Dermis blood vessel endothelial cell (primary cell): Measurements from ENCODE around the gene CYP20A1. TPM values are rescaled to one million over a fixed set of nuclear protein-coding genes. Genes with fewer than 3 reads are reported as not detected.
"Not testable (repeated sequence)": the region's sequence is repeated elsewhere in the genome, so short reads cannot be mapped to it uniquely, and the experiment has no call there.

Experiments
- DNase-seq: peaks from one replicate; pipeline ENCODE4 v3.0.0; 2010
- total RNA-seq: library from RNA; depleted of rRNA; stranded (reverse); fragments of >200 nt; gene quantifications from 2 replicates; pipeline ENCODE4 v1.2.3, GENCODE V29; 2014

CYP20A1 gene, protein sequence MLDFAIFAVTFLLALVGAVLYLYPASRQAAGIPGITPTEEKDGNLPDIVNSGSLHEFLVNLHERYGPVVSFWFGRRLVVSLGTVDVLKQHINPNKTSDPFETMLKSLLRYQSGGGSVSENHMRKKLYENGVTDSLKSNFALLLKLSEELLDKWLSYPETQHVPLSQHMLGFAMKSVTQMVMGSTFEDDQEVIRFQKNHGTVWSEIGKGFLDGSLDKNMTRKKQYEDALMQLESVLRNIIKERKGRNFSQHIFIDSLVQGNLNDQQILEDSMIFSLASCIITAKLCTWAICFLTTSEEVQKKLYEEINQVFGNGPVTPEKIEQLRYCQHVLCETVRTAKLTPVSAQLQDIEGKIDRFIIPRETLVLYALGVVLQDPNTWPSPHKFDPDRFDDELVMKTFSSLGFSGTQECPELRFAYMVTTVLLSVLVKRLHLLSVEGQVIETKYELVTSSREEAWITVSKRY
- total RNA-seq, result 45.8 and 47.6 TPM in 2 replicates

- peak; percentile 97 for DNase-seq
These were observed at the start of gene CYP20A1 for GRCh38 chr2:203238704-203239526. TSS of gene CYP20A1 (plus strand) at chr2:203239018. CDS start at chr2:203239063, 45 bp downstream.

GRCh38 chr2:203190547-203190946 lies 48.3 kb upstream of the CYP20A1 start:
- DNase-seq, result not testable (repeated sequence)

- DNase-seq, result not testable (repeated sequence)
These were observed 47.8 kb upstream of the CYP20A1 start for GRCh38 chr2:203191026-203191425.

DNA sequence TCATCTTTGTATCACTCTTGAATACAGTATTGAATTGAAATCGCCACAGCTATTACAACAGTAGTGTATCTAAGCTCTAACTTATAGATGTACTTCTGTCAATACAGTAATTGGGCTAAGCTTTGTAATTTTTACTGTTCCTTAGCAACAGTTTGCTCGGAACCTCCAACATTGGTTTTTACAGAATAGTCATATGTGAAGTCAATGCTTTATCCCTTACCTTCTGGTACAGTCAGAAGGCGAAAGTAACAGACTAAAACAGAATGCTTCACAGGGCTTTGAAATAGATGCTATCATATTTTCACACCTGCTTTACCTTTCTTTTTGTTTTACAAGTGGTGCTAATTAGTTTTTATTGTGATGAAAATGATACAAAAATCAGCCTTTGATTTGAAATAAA lies 46.9 kb upstream of the CYP20A1 start:
- no peak for DNase-seq

GRCh38 chr2:203195331-203196036 lies 43.3 kb upstream of the CYP20A1 start:
- DNase-seq, result peak; percentile 39

DNA sequence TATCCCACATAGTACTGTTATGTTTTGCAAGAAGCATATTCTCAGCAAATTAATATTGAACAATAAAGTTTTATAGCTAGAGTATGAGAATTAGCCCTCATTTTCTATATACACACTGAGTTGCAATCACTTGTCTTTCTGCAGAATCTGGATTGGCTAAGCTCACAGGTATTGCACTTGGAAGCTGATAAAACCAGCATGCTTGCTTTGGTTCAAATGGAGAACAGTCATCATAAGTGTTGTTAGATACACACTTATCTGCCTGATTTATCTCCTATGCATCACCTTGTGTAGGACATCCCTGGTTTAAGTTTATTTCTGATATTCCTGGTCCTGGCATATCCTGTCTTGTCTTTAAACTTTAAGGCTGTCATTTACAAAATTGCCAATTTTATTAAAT lies 38.0 kb upstream of the CYP20A1 start:
- DNase-seq, result no peak

- DNase-seq, result no peak
These were observed 37.4 kb upstream of the CYP20A1 start for GRCh38 chr2:203201426-203201825.

DNA sequence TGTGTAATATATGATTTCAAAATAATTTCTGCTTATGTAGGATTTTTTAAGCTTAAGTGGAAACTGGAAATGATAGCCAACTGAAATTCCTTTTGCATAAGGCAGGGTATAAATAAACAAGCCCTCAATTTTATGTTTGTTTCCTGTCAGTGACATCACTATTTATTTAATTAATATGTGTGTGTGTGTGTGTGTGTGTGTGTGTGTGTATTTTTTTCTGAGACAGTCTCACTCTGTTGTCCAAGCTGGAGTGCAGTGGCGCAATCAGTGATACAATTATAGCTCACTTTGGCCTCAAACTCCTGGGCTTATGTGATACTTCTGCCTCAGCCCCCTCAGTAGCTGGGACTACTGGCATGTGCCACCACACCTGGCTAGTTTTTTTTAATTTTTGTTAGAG lies 29.3 kb upstream of the CYP20A1 start:
- DNase-seq, result no peak

- DNase-seq, result peak; percentile 58
These were observed 13.3 kb upstream of the CYP20A1 start for GRCh38 chr2:203225423-203226039.

- not testable (repeated sequence) for DNase-seq
These were observed 9.1 kb upstream of the CYP20A1 start for GRCh38 chr2:203229674-203230073.

DNA sequence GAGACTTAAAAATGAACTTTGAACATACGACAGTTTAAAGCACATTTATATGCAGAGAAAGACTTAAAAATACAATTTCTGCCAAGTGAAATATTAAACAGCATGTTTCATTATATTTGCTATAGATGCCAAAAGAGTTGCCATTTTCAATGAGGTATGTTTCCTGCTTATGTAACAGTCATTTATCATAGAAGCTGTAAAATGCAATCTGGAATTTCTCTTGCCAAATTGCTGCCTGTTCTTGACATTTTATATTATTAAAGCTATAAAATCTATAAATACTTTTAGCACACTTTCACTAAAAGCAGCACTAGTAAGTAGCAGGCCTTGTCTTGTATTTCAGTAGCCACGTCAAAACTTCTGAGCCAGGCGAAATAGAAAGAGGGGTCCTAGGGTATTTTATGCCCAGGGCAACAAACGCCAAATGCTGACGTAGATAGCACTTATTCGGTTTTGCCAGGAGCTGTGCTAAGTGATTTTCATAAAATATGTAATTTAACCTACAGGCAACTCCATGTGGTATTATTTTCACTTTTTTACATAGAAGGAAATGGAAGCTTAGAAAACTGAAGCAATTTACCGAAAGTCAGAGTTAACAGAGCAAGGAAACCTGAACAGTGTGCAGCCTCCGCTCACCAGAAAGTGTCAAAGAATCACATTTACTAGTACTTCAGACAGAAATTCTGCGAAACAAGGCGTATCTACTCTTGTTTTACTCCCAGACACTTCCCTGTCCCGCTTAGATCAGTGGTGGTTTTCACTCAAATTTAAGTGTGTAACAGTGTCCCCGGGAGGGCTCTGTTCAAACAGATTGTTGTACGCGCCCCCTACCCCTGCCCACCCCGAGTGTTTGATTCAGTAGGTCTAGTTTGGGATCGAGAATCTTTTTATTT lies 1.2 kb upstream of the CYP20A1 start:
- DNase-seq, result no peak

GRCh38 chr2:203238292-203238703 lies 520 bp upstream of the CYP20A1 start:
- no peak for DNase-seq

DNA sequence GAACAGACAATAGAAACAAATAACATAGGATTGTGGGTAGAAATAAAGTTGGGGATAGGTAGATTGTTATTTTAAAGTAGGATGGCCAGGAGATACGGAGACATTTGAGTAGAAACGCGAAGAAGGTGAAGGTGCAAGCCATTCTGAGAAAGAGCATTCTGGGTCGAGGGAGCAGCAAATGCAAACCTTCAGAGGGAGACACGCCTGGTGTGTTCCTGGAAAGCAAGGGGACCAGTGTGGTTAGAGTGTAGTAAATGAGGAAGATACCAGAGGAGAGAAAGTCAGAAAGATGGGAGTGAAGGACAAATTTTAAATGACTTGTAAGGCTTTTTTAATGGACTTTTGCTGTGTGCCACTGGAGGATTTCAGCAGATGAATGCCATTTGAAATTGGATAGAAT lies 1.7 kb downstream of the CYP20A1 start:
- DNase-seq, result no peak

DNA sequence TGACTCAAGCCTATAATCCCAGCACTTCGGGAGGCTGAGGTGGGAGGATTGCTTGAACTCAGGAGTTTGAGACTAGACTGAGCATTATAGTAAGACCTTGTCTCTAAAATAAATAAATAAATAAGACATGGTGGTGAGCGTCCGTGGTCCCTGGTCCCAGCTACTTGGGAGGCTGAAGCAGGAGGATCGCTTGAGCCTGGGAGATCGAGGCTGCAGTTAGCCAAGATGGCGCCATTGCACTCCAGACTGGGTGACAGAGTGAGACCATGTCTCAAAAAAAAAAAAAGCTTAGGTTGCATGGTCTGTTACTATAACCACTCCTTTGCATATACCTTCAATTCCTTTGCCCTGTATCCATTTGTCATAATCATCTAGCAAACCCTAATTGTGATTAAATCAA lies 3.7 kb downstream of the CYP20A1 start:
- DNase-seq, result no peak

DNA sequence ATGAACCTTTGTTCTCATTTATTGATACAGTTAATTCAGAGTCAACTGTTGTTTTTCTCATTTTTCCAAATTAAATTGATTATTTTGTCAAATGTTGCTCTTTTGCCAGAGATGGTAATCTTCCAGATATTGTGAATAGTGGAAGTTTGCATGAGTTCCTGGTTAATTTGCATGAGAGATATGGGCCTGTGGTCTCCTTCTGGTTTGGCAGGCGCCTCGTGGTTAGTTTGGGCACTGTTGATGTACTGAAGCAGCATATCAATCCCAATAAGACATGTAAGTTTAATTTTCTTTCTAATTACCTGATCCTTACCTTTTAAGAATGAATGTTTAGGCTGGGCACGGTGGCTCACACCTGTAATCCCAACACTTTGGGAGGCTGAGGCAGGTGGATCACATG lies 7.8 kb downstream of the CYP20A1 start:
- no peak for DNase-seq

GRCh38 chr2:203252818-203253217 lies 14.0 kb downstream of the CYP20A1 start:
- no peak for DNase-seq

GRCh38 chr2:203253422-203254095 lies 14.7 kb downstream of the CYP20A1 start:
- DNase-seq, result not testable (repeated sequence)

- DNase-seq, result no peak
These were observed 22.7 kb downstream of the CYP20A1 start for GRCh38 chr2:203261326-203262159.

DNA sequence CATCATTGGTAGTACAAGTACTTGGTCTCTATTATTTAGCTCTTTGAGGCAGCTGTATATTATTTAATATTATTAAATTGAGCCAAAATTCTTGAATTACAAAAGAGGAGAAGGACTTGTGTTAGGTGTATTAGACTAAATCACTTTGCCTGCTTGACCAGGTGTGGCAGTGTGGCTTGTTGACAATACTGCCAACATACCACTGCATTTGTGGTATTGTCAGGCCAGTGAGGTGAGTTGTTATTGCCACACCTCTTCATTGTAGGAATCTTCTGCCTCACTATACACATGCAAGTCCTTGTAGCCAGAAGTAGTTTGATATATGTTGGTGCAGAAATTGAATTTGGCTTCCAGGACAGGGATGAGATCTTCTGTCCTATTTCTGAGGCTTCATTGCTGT lies 40.5 kb downstream of the CYP20A1 start:
- DNase-seq, result no peak
